GM12878 (cell line): ENCODE data around the gene CD2BP2. TPM values are rescaled to one million over a fixed set of nuclear protein-coding genes. Genes with fewer than 3 reads are reported as not detected.

ENCODE experiments used
- ATAC-seq: fragments of 200-7000 bp; cut with Tn5 transposase; 3 replicates; pipeline ENCODE4 v1.9.1; 2020; ENCODE audit warnings: mild to moderate bottlenecking, moderate library complexity
- BruUV-seq: library from RNA; stranded (reverse); fragments of 400-500 nt; replicated peaks from 2 replicates; lab custom pipeline; 2021; lab: Mats Ljungman, UMichigan
- CTCF ChIA-PET: fragments of 300-600 bp; sonication (Branson Sonifier 250); formaldehyde crosslinking; extraction: SDS; loops from one replicate; lab custom pipeline; 2021; ENCODE audit warnings: inconsistent platforms; lab: Yijun Ruan, JAX
- POLR2A ChIA-PET: fragments of 350-600 bp; formaldehyde crosslinking; extraction: SDS; loops from one replicate; lab custom pipeline; 2021; ENCODE audit warnings: inconsistent platforms; lab: Charles Lee
- RAD21 ChIA-PET: fragments of 300-600 bp; sonication (Branson Sonifier 250); formaldehyde crosslinking; loops from one replicate; lab custom pipeline; 2023; ENCODE audit warnings: antibody characterized with exemption; ENCODE audit not compliant: unreplicated experiment; lab: Charles Lee
- SMC1A ChIA-PET: fragments of 300-600 bp; sonication (Branson Sonifier 250); formaldehyde crosslinking; loops from one replicate; lab custom pipeline; 2023; ENCODE audit not compliant: unreplicated experiment, uncharacterized antibody; lab: Charles Lee
- DNase-seq: peaks from one replicate; pipeline ENCODE4 v3.0.0-alpha.2; 2011; ENCODE audit warnings: low read depth, low spot score
- FAIRE-seq: peaks from 3 replicates; lab custom pipeline; 2011; peaks lifted over from hg19 to GRCh38; lab: Jason Lieb, UNC
- H2AFZ ChIP-seq: 2 replicates; pipeline ENCODE4 v1.6.0; 2011; ENCODE audit warnings: low read depth, low read length, control low read depth; ENCODE audit not compliant: control insufficient read depth
- H3K27ac ChIP-seq: 2 replicates; pipeline ENCODE4 v1.5.1; 2011; ENCODE audit warnings: control low read depth; ENCODE audit not compliant: control insufficient read depth, insufficient read depth
- H3K27me3 ChIP-seq, 2 experiments: replicated peaks in 1 of 2; 2 replicates each; pipeline versions ENCODE4 v1.6.0 to v1.6.1; 2011; ENCODE audit warnings: low read length in 1 of 2; ENCODE audit not compliant: control insufficient read depth in 2 of 2, insufficient read depth in 2 of 2
- H3K36me3 ChIP-seq, 2 experiments: 2 replicates each; pipeline ENCODE4 v1.5.1; 2011; ENCODE audit warnings: low read length in 1 of 2; ENCODE audit not compliant: control insufficient read depth in 2 of 2, insufficient read depth in 2 of 2
- H3K4me1 ChIP-seq: 2 replicates; pipeline ENCODE4 v1.6.1; 2011; ENCODE audit warnings: mild to moderate bottlenecking, low read length, moderate library complexity, mixed read lengths; ENCODE audit not compliant: control insufficient read depth, insufficient read depth
- H3K4me2 ChIP-seq: 2 replicates; pipeline ENCODE4 v1.6.0; 2011; ENCODE audit warnings: control low read depth; ENCODE audit not compliant: control insufficient read depth, insufficient read depth
- H3K4me3 ChIP-seq: fragments of 200-600 bp; sonication (generic); 2 replicates; pipeline ENCODE4 v1.5.1; 2016
- H3K79me2 ChIP-seq: 2 replicates; pipeline ENCODE4 v1.6.0; 2011; ENCODE audit warnings: low read length; ENCODE audit not compliant: control insufficient read depth, insufficient read depth
- H3K9ac ChIP-seq: 2 replicates; pipeline ENCODE4 v1.8.0; 2011; ENCODE audit warnings: low read length, control low read depth, mixed read lengths; ENCODE audit not compliant: control insufficient read depth, insufficient read depth
- H3K9me3 ChIP-seq: replicated peaks from 3 replicates; pipeline ENCODE4 v1.5.1; 2011; ENCODE audit warnings: mild to moderate bottlenecking, low read length; ENCODE audit not compliant: control insufficient read depth, insufficient read depth
- H4K20me1 ChIP-seq: 2 replicates; pipeline ENCODE4 v1.6.0; 2011; ENCODE audit not compliant: control insufficient read depth, insufficient read depth
- CREB1 ChIP-seq: IDR thresholded peaks from 2 replicates; pipeline ENCODE4 v1.6.1; 2012; ENCODE audit warnings: low read depth, mild to moderate bottlenecking, inconsistent platforms
- E2F8 ChIP-seq: fragments of 450-650 bp; IDR thresholded peaks from 2 replicates; pipeline ENCODE4 v1.6.1; 2018; ENCODE audit warnings: mild to moderate bottlenecking, low read depth, moderate library complexity; ENCODE audit not compliant: partially characterized antibody
- EGR1 ChIP-seq, 2 experiments: IDR thresholded peaks; 1 replicate in 1 of 2; 2 replicates in 1 of 2; pipeline ENCODE4 v1.6.1; 2011 to 2012; ENCODE audit warnings: low read depth in 2 of 2, low read length in 2 of 2, borderline replicate concordance in 1 of 2, mild to moderate bottlenecking in 1 of 2, moderate library complexity in 1 of 2
- ELK1 ChIP-seq: IDR thresholded peaks from 2 replicates; pipeline ENCODE4 v1.6.1; 2012; ENCODE audit warnings: low read depth, low read length, improper control_type of control experiment
- ESRRA ChIP-seq: IDR thresholded peaks from 2 replicates; pipeline ENCODE4 v1.6.1; 2012; ENCODE audit warnings: mild to moderate bottlenecking, low read length, improper control_type of control experiment
- HDAC2 ChIP-seq: fragments of 200-600 bp; sonication (generic); IDR thresholded peaks from 2 replicates; pipeline ENCODE4 v1.6.1; 2017
- IKZF1 ChIP-seq: fragments of 450-650 bp; conservative IDR thresholded peaks from 2 replicates; pipeline ENCODE4 v1.6.1; 2017; ENCODE audit warnings: antibody characterized with exemption, mild to moderate bottlenecking
- LARP7 ChIP-seq: fragments of 450-650 bp; IDR thresholded peaks from 2 replicates; pipeline ENCODE4 v1.6.1; 2017; ENCODE audit warnings: mild to moderate bottlenecking
- MYC ChIP-seq: IDR thresholded peaks from 2 replicates; pipeline ENCODE4 v1.6.1; 2011; ENCODE audit warnings: mild to moderate bottlenecking, low read length, moderate library complexity, inconsistent platforms; ENCODE audit not compliant: insufficient read depth, insufficient replicate concordance, insufficient read length, severe bottlenecking
- NFYB ChIP-seq: IDR thresholded peaks from 2 replicates; pipeline ENCODE4 v1.6.1; 2011; ENCODE audit warnings: low read depth, mild to moderate bottlenecking, low read length, improper control_type of control experiment, moderate library complexity; ENCODE audit not compliant: insufficient read depth
- RBBP5 ChIP-seq: fragments of 200-600 bp; sonication (generic); conservative IDR thresholded peaks from 2 replicates; pipeline ENCODE4 v1.6.1; 2016
- RUNX3 ChIP-seq: IDR thresholded peaks from 2 replicates; pipeline ENCODE4 v1.6.1; 2012; ENCODE audit warnings: low read length, inconsistent platforms
- SMAD5 ChIP-seq: IDR thresholded peaks from 2 replicates; pipeline ENCODE4 v1.6.1; 2016; ENCODE audit warnings: antibody characterized with exemption, low read depth
- SMARCA5 ChIP-seq: fragments of 450-650 bp; IDR thresholded peaks from 2 replicates; pipeline ENCODE4 v1.6.1; 2017; ENCODE audit warnings: mild to moderate bottlenecking
- ZNF687 ChIP-seq: fragments of 450-650 bp; IDR thresholded peaks from 2 replicates; pipeline ENCODE4 v1.6.1; 2017; ENCODE audit warnings: mild to moderate bottlenecking, moderate library complexity
- WGBS: methylation state at CpG from one replicate; pipeline ENCODE4 v1.1.6; 2016; ENCODE audit warnings: low lambda C conversion rate; ENCODE audit not compliant: insufficient replicate concordance, insufficient coverage; ENCODE audit errors: missing lambda C conversion rate; 5-methylcytosine and 5-hydroxymethylcytosine counted together
- in situ Hi-C: fragments of 300-500 bp; cut with MboI; formaldehyde crosslinking; loops from 9 replicates; pipeline ENCODE4 v1.14.3; 2018; ENCODE audit warnings: mixed read lengths
- intact Hi-C: fragments of 100-400 bp; cut with micrococcal nuclease; formaldehyde crosslinking; loops from one replicate; pipeline ENCODE4 v1.14.2; 2022; ENCODE audit not compliant: unreplicated experiment
- polyA plus RNA-seq, 11 experiments: library from polyadenylated mRNA; depleted of rRNA in 4 of 11; unstranded in 6 of 11; stranded (reverse) in 5 of 11; fragments of >200 nt; fragmentation: Nextera tagmentation in 4 of 11; fragmentation: Illumina TruSeq in 1 of 11; extraction: Ambion mirVana in 4 of 11; extraction: Trizol in 1 of 11; gene quantifications; 1 replicate in 1 of 11; 2 replicates in 10 of 11; pipeline versions ENCODE4 v1.2.1 to v1.2.3, GENCODE V29; 2011 to 2016; ENCODE audit warnings: inconsistent platforms in 2 of 11, missing spikeins in 2 of 11, low read depth in 1 of 11
- total RNA-seq, 4 experiments: library from RNA; depleted of rRNA in 3 of 4; stranded (reverse); fragments of >200 nt in 3 of 4; fragmentation: Illumina TruSeq in 1 of 4; extraction: Trizol in 1 of 4; gene quantifications; 2 replicates each; pipeline versions ENCODE4 v1.2.1 to v1.2.3, GENCODE V29; 2013 to 2021

The CD2BP2 gene
- total and polyA plus RNA-seq, 10 of the 15 experiments (the other 5 are each of a cell fraction or from before 2014, with no cell fraction given): 3.3 to 47.9 (median 31.8) TPM

GRCh38 chr16:30377812-30378235 lies 22.7 kb upstream of the CD2BP2 start:
- Histone ChIP-seq H3K79me2 (peaks cover 27% of the 10 kb centered on the region), H3K27me3 (no peaks in the 10 kb centered on the region), H3K9me3 (no peaks in the 10 kb centered on the region), H3K36me3 (peaks cover 0 to 4% of the 10 kb centered on the region in 2 experiments; a peak in 2 of 4 replicates), H3K9ac (peak overlapping the region; percentile 85), H3K4me1 (peaks cover 25% of the 10 kb centered on the region), H2AFZ (peak overlapping the region; percentile 62), H4K20me1 (no peaks in the 10 kb centered on the region), H3K27ac (peak overlapping the region; percentile 97), H3K4me3 (peak overlapping the region; percentile 80), H3K4me2 (peak overlapping the region; percentile 92)
- in situ Hi-C loops: no loop called here
- DNase-seq (peak; percentile 55), ATAC-seq (peak; percentile 60), FAIRE-seq (peak; percentile 83)
- CTCF ChIA-PET: interaction anchor here (0.8 to 1.6 kb wide), 3 partner anchors 18 to 220 kb away, joined by 3 read pairs; no protein-coding TSS in a partner anchor
- 1% methylated on average over 36 of the region's 39 CpGs for WGBS
- intact Hi-C loops: no loop called here
- POLR2A ChIA-PET: interaction anchor here (0.5 to 1.5 kb wide), 6 partner anchors 9 to 286 kb away, joined by 3 to 4 read pairs (median 3); partner anchors contain the start of genes PRR14 and TBX6
- RAD21 ChIA-PET: interaction anchor here (1.1 to 1.6 kb wide), 3 partner anchors 32 to 52 kb away, joined by 3 read pairs; partner anchors contain the start of gene DCTPP1
- SMC1A ChIA-PET: interaction anchor here (0.6 to 1.3 kb wide), 2 partner anchors 24 to 52 kb away, joined by 3 read pairs; partner anchors contain the start of gene DCTPP1
- no TSS peak for BruUV-seq
- TF ChIP-seq ZNF687: peak; percentile 99
- peak; percentile 55 for TF ChIP-seq IKZF1
- TF ChIP-seq NFYB: no peak
- TF ChIP-seq ELK1: no peak
- peak; percentile 93 for TF ChIP-seq CREB1
- peak; percentile 48; the same call in 1 of the 2 replicates for TF ChIP-seq LARP7
- TF ChIP-seq RBBP5: no peak
- TF ChIP-seq RUNX3: peak; percentile 64
- TF ChIP-seq E2F8: no peak
- TF ChIP-seq SMARCA5: peak; percentile 85
- no peak for TF ChIP-seq HDAC2
- TF ChIP-seq SMAD5: peak; percentile 21; the same call in 1 of the 2 replicates
- TF ChIP-seq ESRRA: no peak
- no peak for TF ChIP-seq MYC
- peak in 1 of 2 experiments; percentile 91; a peak in 1 of 3 replicates for TF ChIP-seq EGR1 (IDR thresholded peaks at IDR 0.05; ENCODE audit: borderline replicate concordance in 1 of 2, low read depth in 2 of 2, low read length in 2 of 2)
